ENCODE measurements around the gene ARHGEF12.

GRCh38 chr11:120430146-120430545 lies 93.9 kb downstream of the ARHGEF12 start:
- TF ChIP-seq CTCF (IDR thresholded peaks at IDR 0.05) (no peak), POLR2A (IDR thresholded peaks at IDR 0.05) (no peak)
